ENCODE results near the gene CYBC1. TPM values are rescaled to one million over a fixed set of nuclear protein-coding genes. Genes with fewer than 3 reads are reported as not detected.

Gene CYBC1
- total RNA-seq, 1 experiment from 2014 or later = 26.3 TPM

GRCh38 chr17:82449131-82449882 lies 1.2 kb downstream of the CYBC1 start:
- no peak for DNase-seq (ENCODE audit: low read depth)

- no peak for DNase-seq (ENCODE audit: low read depth)
These were observed 2.7 kb downstream of the CYBC1 start for GRCh38 chr17:82447876-82448275.

- no peak for DNase-seq (ENCODE audit: low read depth)
These were observed 3.9 kb downstream of the CYBC1 start for GRCh38 chr17:82446649-82447048.

GRCh38 chr17:82446124-82446523 lies 4.4 kb downstream of the CYBC1 start:
- DNase-seq (ENCODE audit: low read depth) = no peak

GRCh38 chr17:82445542-82445941 lies 5.0 kb downstream of the CYBC1 start:
- DNase-seq (ENCODE audit: low read depth) = no peak

GRCh38 chr17:82444941-82445521 lies 5.5 kb downstream of the CYBC1 start:
- DNase-seq (ENCODE audit: low read depth) = no peak

GRCh38 chr17:82444284-82444893 lies 6.2 kb downstream of the CYBC1 start:
- no peak for DNase-seq (ENCODE audit: low read depth)

GRCh38 chr17:82443465-82444283 lies 6.9 kb downstream of the CYBC1 start:
- no peak for DNase-seq (ENCODE audit: low read depth)

GRCh38 chr17:82442643-82443464 lies 7.7 kb downstream of the CYBC1 start:
- no peak for DNase-seq (ENCODE audit: low read depth)

- no peak for DNase-seq (ENCODE audit: low read depth)
These were observed 8.7 kb downstream of the CYBC1 start for GRCh38 chr17:82441691-82442487.

GRCh38 chr17:82440991-82441627 lies 9.4 kb downstream of the CYBC1 start:
- DNase-seq (ENCODE audit: low read depth) = no peak

- no peak for DNase-seq (ENCODE audit: low read depth)
These were observed 10.0 kb downstream of the CYBC1 start for GRCh38 chr17:82440469-82440981.

GRCh38 chr17:82439829-82440365 lies 10.7 kb downstream of the CYBC1 start:
- no peak for DNase-seq (ENCODE audit: low read depth)

GRCh38 chr17:82439194-82439828 lies 11.2 kb downstream of the CYBC1 start:
- no peak for DNase-seq (ENCODE audit: low read depth)

GRCh38 chr17:82438401-82439193 lies 12.0 kb downstream of the CYBC1 start:
- no peak for DNase-seq (ENCODE audit: low read depth)

- DNase-seq (ENCODE audit: low read depth) = no peak
These were observed 13.3 kb downstream of the CYBC1 start for GRCh38 chr17:82437325-82437668.

GRCh38 chr17:82436601-82437324 lies 13.8 kb downstream of the CYBC1 start:
- no peak for DNase-seq (ENCODE audit: low read depth)

All from Daoy (cell line).